GM12865 (cell line): ENCODE results near the gene MFSD8.
"Not testable (repeated sequence)": the region's sequence is repeated elsewhere in the genome, so short reads cannot be mapped to it uniquely, and the experiment has no call there.

ENCODE experiments used
- DNase-seq: peaks from one replicate; pipeline ENCODE4 v3.0.0; 2010; ENCODE audit warnings: low read depth
- H3K4me3 ChIP-seq: 2 replicates; pipeline ENCODE4 v1.5.1; 2011; ENCODE audit warnings: mild to moderate bottlenecking, low read depth, low read length, control low read depth
- CTCF ChIP-seq: IDR thresholded peaks from 2 replicates; pipeline ENCODE4 v1.5.1; 2011; ENCODE audit warnings: low read length, control low read depth, low read depth, inconsistent platforms; ENCODE audit not compliant: insufficient read depth; ENCODE audit errors: missing control alignments

The MFSD8 gene

DNA sequence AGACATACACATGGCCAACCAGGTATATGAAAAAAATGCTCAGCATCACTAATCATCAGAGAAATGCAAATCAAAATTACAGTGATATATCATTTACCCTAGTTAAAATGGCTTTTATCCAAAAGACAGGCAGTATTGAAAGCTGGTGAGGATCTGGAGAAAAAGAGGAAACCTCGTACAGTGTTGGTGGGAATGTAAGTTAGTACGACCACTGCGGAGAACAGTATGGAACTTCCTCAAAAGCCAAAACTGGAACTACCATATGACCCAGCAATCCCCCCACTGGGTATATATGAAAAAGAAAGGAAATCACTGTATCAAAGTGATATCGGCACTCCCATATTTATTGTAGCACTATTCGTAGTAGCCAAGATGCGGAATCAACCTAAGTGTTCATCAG is 23.7 kb upstream of the MFSD8 start:
- no peak for DNase-seq
- H3K4me3 ChIP-seq, result no peak overlapping the region
- TF ChIP-seq CTCF, result no peak

DNA sequence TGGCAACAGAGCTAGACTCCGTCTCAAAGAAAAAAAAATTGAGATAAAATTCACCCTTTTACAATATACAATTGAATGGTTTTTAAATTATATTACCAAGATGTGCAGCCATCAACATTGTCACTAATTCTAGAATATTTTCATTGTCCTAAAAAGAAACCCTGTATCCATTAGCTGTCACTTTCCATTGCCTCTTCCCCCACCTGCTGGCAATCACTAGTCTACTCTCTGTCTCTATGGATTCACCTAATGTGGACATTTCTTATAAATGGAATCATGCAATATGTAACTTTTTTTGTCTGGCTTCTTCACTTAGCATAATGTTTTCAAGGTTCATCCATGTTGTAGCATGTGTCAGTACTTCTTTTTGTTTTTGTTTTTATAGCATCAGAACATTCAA is 21.0 kb upstream of the MFSD8 start:
- no peak for TF ChIP-seq CTCF
- H3K4me3 ChIP-seq, result no peak overlapping the region
- DNase-seq, result no peak

GRCh38 chr4:127982445-127982844 is 17.5 kb upstream of the MFSD8 start:
- no peak overlapping the region for H3K4me3 ChIP-seq
- no peak for DNase-seq
- no peak for TF ChIP-seq CTCF

DNA sequence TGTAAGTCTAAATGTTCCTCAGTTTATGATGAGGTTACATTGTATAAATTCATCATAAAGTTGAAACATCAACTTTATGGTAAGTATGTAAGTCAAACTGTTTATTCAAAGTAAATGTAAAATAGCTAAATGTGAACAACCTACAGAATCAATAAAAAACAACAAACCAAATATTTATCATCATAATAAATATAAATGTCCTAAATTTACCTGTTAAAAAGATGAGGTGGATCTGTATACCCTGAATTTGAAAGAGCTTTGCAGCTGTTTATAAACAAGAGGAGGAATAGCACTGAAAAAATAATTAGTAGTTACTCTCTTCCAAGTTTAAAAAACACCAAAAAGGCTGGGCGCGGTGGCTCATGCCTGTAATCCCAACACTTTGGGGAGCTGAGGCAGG is 14.0 kb upstream of the MFSD8 start:
- DNase-seq, result no peak
- no peak overlapping the region for H3K4me3 ChIP-seq
- TF ChIP-seq CTCF, result no peak

DNA sequence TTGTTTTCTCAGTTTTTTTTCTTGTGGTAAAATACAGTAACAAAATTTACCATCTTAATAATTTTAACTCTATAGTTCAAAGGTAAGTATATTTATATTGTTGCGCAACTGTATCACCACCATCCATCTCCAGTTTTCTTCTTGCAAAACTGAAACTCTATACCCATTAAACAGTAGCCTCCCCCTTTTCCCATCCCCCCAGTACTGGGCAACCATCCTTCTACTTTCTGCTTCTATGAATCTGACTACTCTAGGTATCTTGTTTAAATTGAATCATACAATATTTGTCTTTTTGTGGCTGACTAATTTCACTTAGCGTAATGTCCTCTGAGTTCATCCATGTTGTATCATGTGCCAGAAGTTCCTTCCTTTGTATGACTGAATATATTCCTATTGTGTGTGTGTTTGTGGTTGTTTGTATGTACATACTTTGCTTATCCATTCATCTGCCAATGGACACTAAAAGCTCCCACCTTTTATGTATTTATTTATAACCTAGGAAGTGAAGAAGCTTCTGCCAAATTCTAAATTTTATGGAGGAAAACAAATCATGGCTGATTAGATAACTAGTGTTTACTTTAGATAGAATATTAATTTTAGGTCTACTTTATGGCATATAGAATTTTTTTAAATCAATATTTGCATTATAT is 10.3 kb upstream of the MFSD8 start:
- no peak for TF ChIP-seq CTCF
- H3K4me3 ChIP-seq, result no peak overlapping the region
- DNase-seq, result no peak

DNA sequence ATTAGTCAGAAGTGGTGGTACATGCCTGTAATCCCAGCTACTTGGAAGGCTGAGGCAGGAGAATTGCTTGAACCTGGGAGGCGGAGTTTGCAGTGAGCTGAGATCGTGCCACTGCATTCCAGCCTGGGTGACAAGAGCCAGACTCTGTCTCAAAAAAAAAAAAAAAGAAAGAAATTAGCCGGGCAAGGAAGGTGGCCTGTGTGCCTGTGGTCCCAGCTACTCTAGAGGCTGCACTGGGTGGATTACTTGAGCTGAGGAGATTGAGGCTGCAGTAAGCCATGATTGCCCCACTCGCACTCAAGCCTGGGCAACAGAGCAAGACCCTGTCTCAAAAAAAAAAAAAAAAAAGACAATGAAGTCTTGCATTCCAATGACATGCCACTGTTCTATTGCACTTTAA is 6.0 kb upstream of the MFSD8 start:
- not testable (repeated sequence) for H3K4me3 ChIP-seq, DNase-seq

GRCh38 chr4:127968586-127968985 is 3.6 kb upstream of the MFSD8 start:
- DNase-seq, result no peak
- H3K4me3 ChIP-seq, result no peak overlapping the region
- no peak for TF ChIP-seq CTCF
